PC-9 (cell line): Measurements from ENCODE around the gene MAN1A1. TPM values are rescaled to one million over a fixed set of nuclear protein-coding genes. Genes with fewer than 3 reads are reported as not detected.

ENCODE experiments used
- BruUV-seq: library from RNA; stranded (reverse); fragments of 400-500 nt; replicated peaks from 2 replicates; lab custom pipeline; 2021; lab: Mats Ljungman, UMichigan
- CTCF ChIA-PET: fragments of 300-600 bp; sonication (Branson Sonifier 250); formaldehyde crosslinking; loops from one replicate; lab custom pipeline; 2022; ENCODE audit warnings: antibody characterized with exemption; lab: Charles Lee
- POLR2A ChIA-PET: fragments of 300-600 bp; sonication (Branson Sonifier 250); formaldehyde crosslinking; loops from one replicate; lab custom pipeline; 2022; ENCODE audit warnings: antibody characterized with exemption; ENCODE audit not compliant: unreplicated experiment; lab: Charles Lee
- DNase-seq, 2 experiments: peaks; one replicate each; pipeline versions ENCODE4 v3.0.0 to v3.0.0-alpha.2; 2015 to 2022; ENCODE audit warnings: mixed read lengths in 1 of 2
- H2AFZ ChIP-seq: fragments of 200-600 bp; sonication (generic); 2 replicates; pipeline ENCODE4 v1.8.1; 2017; ENCODE audit warnings: antibody characterized with exemption
- H3F3A ChIP-seq: fragments of 200-600 bp; sonication (generic); 2 replicates; pipeline ENCODE4 v1.8.1; 2017; ENCODE audit warnings: antibody characterized with exemption, mild to moderate bottlenecking, low read depth; ENCODE audit not compliant: insufficient read depth
- H3K27ac ChIP-seq: fragments of 200-600 bp; sonication (generic); 2 replicates; pipeline ENCODE4 v1.6.1; 2016; ENCODE audit warnings: mixed run types
- H3K27me3 ChIP-seq: fragments of 200-600 bp; sonication (generic); 2 replicates; pipeline ENCODE4 v1.6.1; 2016; ENCODE audit warnings: low read depth, mixed run types; ENCODE audit not compliant: insufficient read depth
- H3K36me3 ChIP-seq: fragments of 200-600 bp; sonication (generic); 2 replicates; pipeline ENCODE4 v1.6.1; 2016; ENCODE audit warnings: low read depth, mixed run types
- H3K4me1 ChIP-seq: fragments of 200-600 bp; sonication (generic); replicated peaks from 2 replicates; pipeline ENCODE4 v1.6.1; 2016; ENCODE audit warnings: mixed run types; ENCODE audit not compliant: insufficient read depth
- H3K4me2 ChIP-seq: fragments of 200-600 bp; sonication (generic); 2 replicates; pipeline ENCODE4 v1.6.1; 2017; ENCODE audit warnings: mixed run types
- H3K4me3 ChIP-seq: fragments of 200-600 bp; sonication (generic); 2 replicates; pipeline ENCODE4 v1.6.1; 2016; ENCODE audit warnings: mixed run types
- H3K79me2 ChIP-seq: fragments of 200-600 bp; sonication (generic); 2 replicates; pipeline ENCODE4 v1.6.1; 2017; ENCODE audit warnings: low read depth, mixed run types
- H3K9me2 ChIP-seq: fragments of 200-600 bp; sonication (generic); 2 replicates; pipeline ENCODE4 v1.8.1; 2017; ENCODE audit warnings: mild to moderate bottlenecking; ENCODE audit not compliant: insufficient read depth
- H3K9me3 ChIP-seq: fragments of 200-600 bp; sonication (generic); 2 replicates; pipeline ENCODE4 v1.8.1; 2016; ENCODE audit warnings: low read depth; ENCODE audit not compliant: insufficient read depth
- H4K20me1 ChIP-seq: fragments of 200-600 bp; sonication (generic); 2 replicates; pipeline ENCODE4 v1.8.1; 2017; ENCODE audit not compliant: insufficient read depth
- CTCF ChIP-seq: fragments of 200-600 bp; sonication (generic); conservative IDR thresholded peaks from 2 replicates; pipeline ENCODE4 v1.6.1; 2017; ENCODE audit warnings: mixed run types, antibody characterized with exemption, mild to moderate bottlenecking, moderate library complexity
- EZH2 ChIP-seq: fragments of 200-600 bp; sonication (generic); IDR thresholded peaks from 2 replicates; pipeline ENCODE4 v1.8.0; 2017; ENCODE audit warnings: antibody characterized with exemption, low read depth
- intact Hi-C: fragments of 100-400 bp; cut with micrococcal nuclease; formaldehyde crosslinking; loops from one replicate; pipeline ENCODE4 v1.10.0; 2022; ENCODE audit not compliant: unreplicated experiment
- total RNA-seq: library from RNA; stranded (reverse); gene quantifications from 2 replicates; pipeline ENCODE4 v1.2.3, GENCODE V29; 2021

MAN1A1 gene
- total RNA-seq, 1 experiment from 2014 or later: 13.4 TPM

DNA sequence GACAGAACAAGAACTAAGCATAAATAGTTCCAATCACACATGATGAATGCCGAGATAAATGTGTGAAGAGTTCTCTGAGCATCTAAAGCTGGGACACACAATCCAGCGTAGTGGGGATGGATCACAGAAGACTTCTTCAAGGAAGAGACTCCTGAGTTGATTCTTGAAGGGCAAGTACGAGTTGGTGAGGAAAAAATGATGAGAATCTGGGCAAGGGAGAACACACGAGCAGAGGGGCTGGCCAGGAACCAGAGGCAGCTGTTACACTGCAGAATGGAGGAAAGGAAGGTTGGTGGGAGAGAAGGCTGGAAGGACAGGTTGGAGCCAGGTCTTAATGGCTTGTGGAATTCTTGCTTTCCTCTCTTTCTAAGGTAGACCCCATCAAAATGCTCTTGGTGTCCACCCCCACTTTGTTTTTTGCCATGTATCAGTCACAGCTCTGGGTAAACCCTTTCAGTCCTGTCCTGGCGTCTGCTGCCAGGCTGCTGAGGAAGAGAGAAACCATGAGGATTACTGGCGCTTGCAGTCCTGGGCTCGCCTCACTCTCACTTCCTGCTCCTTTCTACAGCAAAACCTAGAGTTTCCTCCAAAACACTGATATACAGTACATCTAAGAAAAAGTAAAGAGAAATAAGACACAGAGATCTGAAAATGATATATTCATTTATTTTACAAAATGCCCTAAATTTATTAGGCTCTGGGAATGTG is 143.5 kb downstream of the MAN1A1 start:
- TF ChIP-seq CTCF (no peak), EZH2 (no peak)
- Histone ChIP-seq H3K36me3 (no peaks in the 10 kb centered on the region), H3K4me3 (no peak overlapping the region), H2AFZ (no peak overlapping the region), H3F3A (no peaks in the 10 kb centered on the region), H3K27ac (no peak overlapping the region), H3K9me3 (no peaks in the 10 kb centered on the region), H3K4me2 (no peak overlapping the region), H3K79me2 (no peaks in the 10 kb centered on the region), H4K20me1 (no peaks in the 10 kb centered on the region), H3K27me3 (no peaks in the 10 kb centered on the region), H3K9me2 (no peaks in the 10 kb centered on the region), H3K4me1 (no peaks in the 10 kb centered on the region)
- POLR2A ChIA-PET: no interaction called here
- intact Hi-C loops: no loop called here
- CTCF ChIA-PET: interaction anchor here (0.6 kb wide), 1 partner anchor 1118 kb away, joined by 3 read pairs; no protein-coding TSS in a partner anchor
- BruUV-seq: no TSS peak
- no peak for DNase-seq

DNA sequence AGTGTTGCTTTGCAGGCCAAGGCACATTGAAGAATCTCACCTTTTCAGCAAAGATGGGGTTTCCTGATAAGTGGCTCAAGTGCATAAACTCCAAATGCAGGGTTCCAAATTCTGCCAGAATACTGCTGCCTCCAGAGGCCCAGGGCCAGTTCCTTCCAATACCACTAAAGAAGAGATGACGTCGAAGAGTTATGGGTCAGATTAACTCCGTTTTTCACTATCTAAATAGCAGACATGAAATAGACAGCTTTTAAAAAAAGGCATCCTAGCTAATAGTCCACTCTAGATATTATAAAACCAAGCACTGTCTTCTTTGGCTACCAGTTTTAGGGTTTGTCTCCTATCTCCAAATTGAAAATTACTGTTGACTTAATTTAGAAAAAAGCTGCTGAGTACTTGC is 144.8 kb downstream of the MAN1A1 start:
- H3K4me3 ChIP-seq: no peak overlapping the region
- BruUV-seq: no TSS peak
- no peaks in the 10 kb centered on the region for H4K20me1 ChIP-seq
- no peaks in the 10 kb centered on the region for H3K9me3 ChIP-seq
- no peaks in the 10 kb centered on the region for H3K27me3 ChIP-seq
- no peaks in the 10 kb centered on the region for H3K79me2 ChIP-seq
- TF ChIP-seq CTCF (no peak), EZH2 (no peak)
- no peaks in the 10 kb centered on the region for H3K9me2 ChIP-seq
- no peak overlapping the region for H3K4me2 ChIP-seq
- DNase-seq: no peak
- no peak overlapping the region for H2AFZ ChIP-seq
- no peak overlapping the region for H3K27ac ChIP-seq
- CTCF ChIA-PET: no interaction called here
- POLR2A ChIA-PET: no interaction called here
- H3F3A ChIP-seq: no peaks in the 10 kb centered on the region
- H3K4me1 ChIP-seq: no peaks in the 10 kb centered on the region
- intact Hi-C loops: no loop called here
- H3K36me3 ChIP-seq: no peaks in the 10 kb centered on the region

DNA sequence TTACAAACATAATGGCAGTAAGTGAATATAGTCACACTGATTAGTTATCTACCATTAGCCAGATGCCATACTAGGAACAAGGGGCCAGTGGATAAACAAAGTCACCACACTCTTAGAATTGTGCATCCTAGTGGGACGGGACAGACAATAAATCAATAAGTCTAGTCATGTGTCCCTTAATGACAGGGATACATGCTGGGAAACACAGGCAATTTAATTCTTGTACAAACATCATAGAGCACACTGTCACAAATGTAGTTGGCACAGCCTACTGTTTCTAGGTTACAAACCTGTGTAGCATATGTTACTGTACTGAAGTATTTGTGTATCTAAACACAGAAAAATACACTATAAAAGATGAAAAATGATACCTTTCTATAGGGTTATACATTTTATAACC is 148.1 kb downstream of the MAN1A1 start:
- no peaks in the 10 kb centered on the region for H3K36me3 ChIP-seq
- H3K27me3 ChIP-seq: no peaks in the 10 kb centered on the region
- BruUV-seq: no TSS peak
- no peak for DNase-seq
- no peaks in the 10 kb centered on the region for H3K9me2 ChIP-seq
- H3K27ac ChIP-seq: no peak overlapping the region
- no peak for TF ChIP-seq CTCF
- TF ChIP-seq EZH2: no peak
- CTCF ChIA-PET: no interaction called here
- no peak overlapping the region for H3K4me3 ChIP-seq
- no peak overlapping the region for H2AFZ ChIP-seq
- H3K79me2 ChIP-seq: no peaks in the 10 kb centered on the region
- POLR2A ChIA-PET: no interaction called here
- H3K9me3 ChIP-seq: no peaks in the 10 kb centered on the region
- no peaks in the 10 kb centered on the region for H3F3A ChIP-seq
- no peak overlapping the region for H3K4me2 ChIP-seq
- intact Hi-C loops: no loop called here
- H4K20me1 ChIP-seq: no peaks in the 10 kb centered on the region
- H3K4me1 ChIP-seq: no peaks in the 10 kb centered on the region
